Measurements from ENCODE around the gene SLC1A1. TPM values are rescaled to one million over a fixed set of nuclear protein-coding genes. Genes with fewer than 3 reads are reported as not detected.

The SLC1A1 gene
- total and polyA plus RNA-seq, 2 of the 13 experiments (the other 11 are each of a cell fraction or from before 2014, with no cell fraction given): not detected

- TF ChIP-seq, protein P1, sequence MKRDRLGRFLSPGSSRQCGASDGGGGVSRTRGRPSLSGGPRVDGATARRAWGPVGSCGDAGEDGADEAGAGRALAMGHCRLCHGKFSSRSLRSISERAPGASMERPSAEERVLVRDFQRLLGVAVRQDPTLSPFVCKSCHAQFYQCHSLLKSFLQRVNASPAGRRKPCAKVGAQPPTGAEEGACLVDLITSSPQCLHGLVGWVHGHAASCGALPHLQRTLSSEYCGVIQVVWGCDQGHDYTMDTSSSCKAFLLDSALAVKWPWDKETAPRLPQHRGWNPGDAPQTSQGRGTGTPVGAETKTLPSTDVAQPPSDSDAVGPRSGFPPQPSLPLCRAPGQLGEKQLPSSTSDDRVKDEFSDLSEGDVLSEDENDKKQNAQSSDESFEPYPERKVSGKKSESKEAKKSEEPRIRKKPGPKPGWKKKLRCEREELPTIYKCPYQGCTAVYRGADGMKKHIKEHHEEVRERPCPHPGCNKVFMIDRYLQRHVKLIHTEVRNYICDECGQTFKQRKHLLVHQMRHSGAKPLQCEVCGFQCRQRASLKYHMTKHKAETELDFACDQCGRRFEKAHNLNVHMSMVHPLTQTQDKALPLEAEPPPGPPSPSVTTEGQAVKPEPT (CRISPR knock-in tag; IDR thresholded peaks at IDR 0.05; ENCODE audit: low read depth): no peak
- TF ChIP-seq ATM (IDR thresholded peaks at IDR 0.05; ENCODE audit: borderline replicate concordance): no peak
- TF ChIP-seq FIP1L1 (IDR thresholded peaks at IDR 0.05; ENCODE audit: borderline replicate concordance, insufficient read depth, low read depth, low read length): no peak
- TF ChIP-seq SETDB1 (CRISPR knock-in tag; IDR thresholded peaks at IDR 0.05; ENCODE audit: borderline replicate concordance): no peak
Observed at GRCh38 chr9:4519604-4520003, 29.3 kb downstream of the SLC1A1 start (continued).

DNA sequence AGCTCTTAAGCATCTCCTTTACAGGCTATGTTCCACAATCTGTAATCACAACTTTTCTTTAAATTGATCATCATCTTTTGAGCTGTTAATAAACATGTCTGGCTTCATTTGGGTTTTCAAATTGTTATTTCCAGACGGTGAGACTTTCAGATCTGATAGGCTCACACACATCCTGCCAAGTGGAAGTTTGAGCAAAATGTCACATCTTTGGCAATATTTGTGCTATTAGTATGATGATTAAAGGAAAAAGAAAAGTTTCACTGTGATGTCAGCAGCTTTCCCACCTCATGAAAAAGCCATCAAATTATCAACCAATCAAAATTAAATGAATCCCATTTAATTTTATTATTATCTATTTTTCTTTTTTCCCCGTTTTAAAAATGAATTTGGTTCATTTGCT lies 29.8 kb downstream of the SLC1A1 start:
- Histone ChIP-seq H3K36me3 (replicated peaks in 1 of 2; ENCODE audit: control insufficient read depth in 1 of 2, insufficient read depth in 2 of 2, low read length in 2 of 2) (no peaks in the 10 kb centered on the region), H3K79me2 (ENCODE audit: insufficient read depth, low read length) (no peaks in the 10 kb centered on the region), H3K27me3 (ENCODE audit: control insufficient read depth in 1 of 2, insufficient read depth in 2 of 2, low read length in 2 of 2) (no peaks in the 10 kb centered on the region), H3K9me3 (ENCODE audit: low read length) (no peaks in the 10 kb centered on the region), H3K27ac (ENCODE audit: extremely low read length, insufficient read depth, low read length) (no peak overlapping the region), H3K4me2 (ENCODE audit: low read depth, low read length) (no peak overlapping the region), H3K4me1 (ENCODE audit: insufficient read depth, low read length) (no peaks in the 10 kb centered on the region), H2AFZ (ENCODE audit: low read length) (no peak overlapping the region), H3K4me3 (replicated peaks in 1 of 3; ENCODE audit: insufficient read depth in 1 of 3, low read depth in 2 of 3, low read length in 3 of 3) (no peak overlapping the region), H4K20me1 (ENCODE audit: insufficient read depth, low read length) (no peaks in the 10 kb centered on the region), H3K9ac (ENCODE audit: insufficient read depth, low read depth, low read length) (no peak overlapping the region)
- no peak for FAIRE-seq
- 17% methylated on average over 2 of the region's 2 CpGs for WGBS (ENCODE audit: low lambda C conversion rate)
- POLR2A ChIA-PET: no interaction called here
- no peak for DNase-seq (ENCODE audit: low spot score)
- intact Hi-C loops (cut with micrococcal nuclease; ENCODE audit: unreplicated experiment): no loop called here
- TF ChIP-seq POLR2AphosphoS2 (IDR thresholded peaks at IDR 0.05; ENCODE audit: low read depth, low read length): no peak
- in situ Hi-C loops (cut with HindIII; ENCODE audit: extremely low pct_ligation_motif_present, low pct_unique_long_range_greater_than_20kb): no loop called here
- no peak for ATAC-seq
- no TSS peak for BruUV-seq (replicated peaks)
- CTCF ChIA-PET (ENCODE audit: low intra/inter-chr PET ratio, low total read pairs): no interaction called here

- DNase-seq (ENCODE audit: low spot score): no peak
- H3K9ac ChIP-seq (ENCODE audit: insufficient read depth, low read depth, low read length): no peak overlapping the region
- no peaks in the 10 kb centered on the region for H3K9me3 ChIP-seq (ENCODE audit: low read length)
- no peaks in the 10 kb centered on the region for H3K36me3 ChIP-seq (replicated peaks in 1 of 2; ENCODE audit: control insufficient read depth in 1 of 2, insufficient read depth in 2 of 2, low read length in 2 of 2)
- intact Hi-C loops (cut with micrococcal nuclease; ENCODE audit: unreplicated experiment): no loop called here
- H3K4me3 ChIP-seq (replicated peaks in 1 of 3; ENCODE audit: insufficient read depth in 1 of 3, low read depth in 2 of 3, low read length in 3 of 3): no peak overlapping the region
- in situ Hi-C loops (cut with HindIII; ENCODE audit: extremely low pct_ligation_motif_present, low pct_unique_long_range_greater_than_20kb): no loop called here
- POLR2A ChIA-PET: no interaction called here
- CTCF ChIA-PET (ENCODE audit: low intra/inter-chr PET ratio, low total read pairs): no interaction called here
- H3K27ac ChIP-seq (ENCODE audit: extremely low read length, insufficient read depth, low read length): no peak overlapping the region
- H2AFZ ChIP-seq (ENCODE audit: low read length): no peak overlapping the region
- no peaks in the 10 kb centered on the region for H3K27me3 ChIP-seq (ENCODE audit: control insufficient read depth in 1 of 2, insufficient read depth in 2 of 2, low read length in 2 of 2)
- FAIRE-seq: no peak
- 44% methylated on average over 6 of the region's 6 CpGs for WGBS (ENCODE audit: low lambda C conversion rate)
- H3K4me1 ChIP-seq (ENCODE audit: insufficient read depth, low read length): no peaks in the 10 kb centered on the region
- no peaks in the 10 kb centered on the region for H3K79me2 ChIP-seq (ENCODE audit: insufficient read depth, low read length)
- H4K20me1 ChIP-seq (ENCODE audit: insufficient read depth, low read length): no peaks in the 10 kb centered on the region
- H3K4me2 ChIP-seq (ENCODE audit: low read depth, low read length): no peak overlapping the region
- BruUV-seq (replicated peaks): no TSS peak
- ATAC-seq: no peak
Observed at GRCh38 chr9:4530375-4530774, 40.1 kb downstream of the SLC1A1 start.
